H1 (cell line): Measurements from ENCODE around the gene MASP1. TPM values are rescaled to one million over a fixed set of nuclear protein-coding genes. Genes with fewer than 3 reads are reported as not detected.
A peak's percentile ranks its signal among the peaks of the same experiment; 100 is the strongest.

Experiments
- CTCF ChIA-PET: fragments of 300-600 bp; sonication (Branson Sonifier 250); formaldehyde crosslinking; loops from one replicate; lab custom pipeline; 2021; ENCODE audit not compliant: partially characterized antibody; lab: Charles Lee
- POLR2A ChIA-PET: fragments of 300-600 bp; sonication (Branson Sonifier 250); formaldehyde crosslinking; loops from one replicate; lab custom pipeline; 2021; ENCODE audit warnings: inconsistent platforms; ENCODE audit not compliant: partially characterized antibody; lab: Charles Lee
- DNase-seq, 2 experiments: peaks; one replicate each; pipeline versions ENCODE4 v3.0.0 to v3.0.0-alpha.2; 2010 to 2022; ENCODE audit warnings: low spot score in 2 of 2, low read depth in 1 of 2, mixed read lengths in 1 of 2
- FAIRE-seq: peaks from 2 replicates; lab custom pipeline; 2011; peaks lifted over from hg19 to GRCh38; lab: Jason Lieb, UNC
- H2AFZ ChIP-seq: 2 replicates; pipeline ENCODE4 v1.8.1; 2012; ENCODE audit warnings: low read length, inconsistent platforms
- H2AK5ac ChIP-seq: 2 replicates; pipeline ENCODE4 v1.6.1; 2013; ENCODE audit warnings: low read depth, low read length
- H2BK120ac ChIP-seq: replicated peaks from 2 replicates; pipeline ENCODE3; 2013; ENCODE audit warnings: low read depth, low read length, inconsistent platforms
- H2BK12ac ChIP-seq: 2 replicates; pipeline ENCODE4 v1.6.1; 2013; ENCODE audit warnings: low read depth, low read length
- H2BK15ac ChIP-seq: 2 replicates; pipeline ENCODE4 v1.6.1; 2013; ENCODE audit warnings: low read length
- H2BK20ac ChIP-seq: 2 replicates; pipeline ENCODE4 v1.6.1; 2013; ENCODE audit warnings: low read length
- H2BK5ac ChIP-seq: 2 replicates; pipeline ENCODE4 v1.6.1; 2013; ENCODE audit warnings: low read depth, low read length
- H3K14ac ChIP-seq: 2 replicates; pipeline ENCODE4 v1.6.1; 2013; ENCODE audit warnings: inconsistent platforms; ENCODE audit not compliant: insufficient read length
- H3K18ac ChIP-seq: 2 replicates; pipeline ENCODE4 v1.6.1; 2013; ENCODE audit warnings: low read length; ENCODE audit errors: extremely low read depth
- H3K23ac ChIP-seq: 2 replicates; pipeline ENCODE4 v1.6.1; 2013; ENCODE audit warnings: inconsistent platforms; ENCODE audit not compliant: insufficient read length
- H3K23me2 ChIP-seq: 2 replicates; pipeline ENCODE4 v1.6.1; 2013; ENCODE audit warnings: low read depth, low read length
- H3K27ac ChIP-seq: 2 replicates; pipeline ENCODE4 v1.6.1; 2011; ENCODE audit warnings: low read depth, low read length, inconsistent platforms
- H3K27me3 ChIP-seq, 4 experiments: replicated peaks in 1 of 4; 1 replicate in 1 of 4; 2 replicates in 3 of 4; pipeline versions ENCODE4 v1.6.1 to v1.8.1; 2011 to 2013; ENCODE audit warnings: low read length in 3 of 4, mild to moderate bottlenecking in 3 of 4, inconsistent platforms in 2 of 4, mixed read lengths in 2 of 4, moderate library complexity in 1 of 4; ENCODE audit not compliant: control insufficient read depth in 3 of 4, insufficient read depth in 3 of 4; ENCODE audit errors: extremely low read depth in 1 of 4
- H3K36me3 ChIP-seq, 4 experiments: 2 replicates each; pipeline versions ENCODE4 v1.6.1 to v1.8.1; 2011 to 2013; ENCODE audit warnings: mild to moderate bottlenecking in 4 of 4, low read length in 3 of 4, moderate library complexity in 2 of 4, control low read depth in 1 of 4, inconsistent platforms in 1 of 4; ENCODE audit not compliant: insufficient read depth in 4 of 4, control insufficient read depth in 2 of 4
- H3K4ac ChIP-seq: replicated peaks from 2 replicates; pipeline ENCODE3; 2013; ENCODE audit warnings: low read length, low read depth, mixed read lengths, inconsistent platforms; ENCODE audit not compliant: insufficient read length
- H3K4me1 ChIP-seq, 4 experiments: replicated peaks in 1 of 4; 1 replicate in 1 of 4; 2 replicates in 3 of 4; pipeline versions ENCODE4 v1.6.1 to v1.8.1; 2011 to 2013; ENCODE audit warnings: low read length in 3 of 4, inconsistent platforms in 2 of 4, mixed read lengths in 1 of 4; ENCODE audit not compliant: insufficient read depth in 4 of 4, control insufficient read depth in 3 of 4
- H3K4me2 ChIP-seq, 2 experiments: 2 replicates each; pipeline versions ENCODE4 v1.6.1 to v1.8.1; 2011 to 2013; ENCODE audit warnings: low read depth in 2 of 2, low read length in 2 of 2, control low read depth in 1 of 2, inconsistent platforms in 1 of 2, mild to moderate bottlenecking in 1 of 2; ENCODE audit not compliant: insufficient read depth in 1 of 2
- H3K4me3 ChIP-seq, 4 experiments: fragments of 200-600, 300-600 bp in 1 of 4; sonication (generic), shearing (Covaris generic), sonication (Bioruptor Twin) in 1 of 4; 2 replicates each; pipeline versions ENCODE4 v1.5.1 to v1.8.1; 2011 to 2016; ENCODE audit warnings: low read length in 4 of 4, low read depth in 3 of 4, control low read depth in 2 of 4, inconsistent platforms in 2 of 4, mild to moderate bottlenecking in 2 of 4, mixed read lengths in 1 of 4, moderate library complexity in 1 of 4; ENCODE audit not compliant: insufficient read depth in 2 of 4; ENCODE audit errors: extremely low read depth in 1 of 4
- H3K56ac ChIP-seq: replicated peaks from 2 replicates; pipeline ENCODE3; 2013; ENCODE audit warnings: low read depth, mild to moderate bottlenecking, mixed read lengths, low read length, inconsistent platforms; ENCODE audit not compliant: insufficient read length
- H3K79me1 ChIP-seq: 2 replicates; pipeline ENCODE4 v1.6.1; 2013; ENCODE audit warnings: low read depth, low read length, control low read depth
- H3K79me2 ChIP-seq, 2 experiments: 2 replicates each; pipeline versions ENCODE4 v1.6.1 to v1.8.1; 2012 to 2013; ENCODE audit warnings: low read length in 2 of 2, mild to moderate bottlenecking in 2 of 2, inconsistent platforms in 1 of 2; ENCODE audit not compliant: insufficient read depth in 2 of 2, control insufficient read depth in 1 of 2
- H3K9ac ChIP-seq, 4 experiments: replicated peaks in 1 of 4; 1 replicate in 1 of 4; 2 replicates in 3 of 4; pipeline versions ENCODE4 v1.6.1 to v1.8.1; 2011 to 2013; ENCODE audit warnings: low read depth in 3 of 4, low read length in 3 of 4, control low read depth in 2 of 4, mild to moderate bottlenecking in 2 of 4, moderate library complexity in 2 of 4, inconsistent platforms in 1 of 4; ENCODE audit errors: extremely low read depth in 1 of 4
- H3K9me3 ChIP-seq, 2 experiments: 2 replicates each; pipeline versions ENCODE4 v1.6.1 to v1.8.1; 2012 to 2013; ENCODE audit warnings: mild to moderate bottlenecking in 2 of 2, moderate library complexity in 2 of 2, control low read depth in 1 of 2, inconsistent platforms in 1 of 2, low read depth in 1 of 2, low read length in 1 of 2, mixed read lengths in 1 of 2; ENCODE audit not compliant: insufficient read depth in 2 of 2
- H4K20me1 ChIP-seq, 2 experiments: replicated peaks in 1 of 2; 2 replicates each; pipeline versions ENCODE3 to v1.8.1; 2011 to 2013; ENCODE audit warnings: inconsistent platforms in 2 of 2, low read length in 2 of 2, mild to moderate bottlenecking in 1 of 2; ENCODE audit not compliant: insufficient read depth in 2 of 2, control insufficient read depth in 1 of 2
- H4K5ac ChIP-seq: 2 replicates; pipeline ENCODE4 v1.6.1; 2013; ENCODE audit warnings: low read length, low read depth, mixed read lengths, inconsistent platforms; ENCODE audit not compliant: insufficient read length
- H4K8ac ChIP-seq: 2 replicates; pipeline ENCODE4 v1.8.0; 2013; ENCODE audit warnings: mild to moderate bottlenecking, moderate library complexity, low read length, inconsistent platforms; ENCODE audit not compliant: insufficient read depth; ENCODE audit errors: extremely low read depth
- H4K91ac ChIP-seq: replicated peaks from 2 replicates; pipeline ENCODE3; 2013; ENCODE audit warnings: low read length, mixed read lengths, inconsistent platforms; ENCODE audit not compliant: insufficient read length
- KDM5A ChIP-seq: fragments of 200-600 bp; IDR thresholded peaks from 2 replicates; pipeline ENCODE4 v1.7.1; 2012; ENCODE audit warnings: mild to moderate bottlenecking, low read length, inconsistent platforms, mixed read lengths
- MAFK ChIP-seq: IDR thresholded peaks from 2 replicates; pipeline ENCODE4 v1.6.1; 2012; ENCODE audit warnings: low read depth, mild to moderate bottlenecking, improper control_type of control experiment, low read length
- WGBS, 2 experiments: shearing (Covaris generic) in 1 of 2; methylation state at CpG; one replicate each; pipeline versions ENCODE4 v1.1.6 to v1.1.7; 2013 to 2015; ENCODE audit warnings: low lambda C conversion rate in 2 of 2, mixed read lengths in 2 of 2, inconsistent platforms in 1 of 2, low coverage in 1 of 2, missing lambda C conversion rate in 1 of 2; ENCODE audit not compliant: insufficient replicate concordance in 2 of 2, insufficient coverage in 1 of 2, insufficient read length in 1 of 2; ENCODE audit errors: extremely low coverage in 1 of 2, missing lambda C conversion rate in 1 of 2; 5-methylcytosine and 5-hydroxymethylcytosine counted together
- polyA plus RNA-seq, 7 experiments: library from polyadenylated mRNA; depleted of rRNA in 3 of 7; stranded (reverse) in 5 of 7; unstranded in 2 of 7; fragments of >200 nt in 5 of 7; fragments of 200-250 nt in 2 of 7; gene quantifications; 1 replicate in 5 of 7; 2 replicates in 1 of 7; 4 replicates in 1 of 7; pipeline versions ENCODE4 v1.2.1 to v1.2.3, GENCODE V29; 2011 to 2013; ENCODE audit warnings: missing spikeins in 2 of 7, mixed read lengths in 2 of 7
- total RNA-seq: library from RNA; stranded (reverse); fragmentation: NEBNext Ultra II Directional; extraction: Animal tissue kit (Norgen Biotek cat#: 25700); gene quantifications from 2 replicates; pipeline ENCODE4 v1.2.1, GENCODE V29; 2021

The MASP1 gene
- total and polyA plus RNA-seq, 2 of the 8 experiments (the other 6 are each of a cell fraction or from before 2014, with no cell fraction given) = 2.7 to 3.5 TPM

- Histone ChIP-seq H2AK5ac (no peak overlapping the region), H3K4me2 (no peak overlapping the region), H3K9ac (no peak overlapping the region), H3K23me2 (no peaks in the 10 kb centered on the region), H4K8ac (no peak overlapping the region), H2BK120ac (no peak overlapping the region), H2BK15ac (no peak overlapping the region), H2AFZ (no peak overlapping the region), H2BK5ac (no peak overlapping the region), H4K20me1 (no peaks in the 10 kb centered on the region), H3K79me1 (no peaks in the 10 kb centered on the region), H3K36me3 (no peaks in the 10 kb centered on the region), H3K27me3 (no peaks in the 10 kb centered on the region), H3K9me3 (no peaks in the 10 kb centered on the region), H3K23ac (no peak overlapping the region), H2BK12ac (no peak overlapping the region), H3K4me3 (no peak overlapping the region), H3K4ac (no peak overlapping the region), H4K5ac (no peak overlapping the region), H3K79me2 (no peaks in the 10 kb centered on the region), H3K14ac (no peak overlapping the region), H3K18ac (no peak overlapping the region), H3K27ac (no peak overlapping the region), H4K91ac (no peak overlapping the region), H3K56ac (no peak overlapping the region), H2BK20ac (no peak overlapping the region), H3K4me1 (no peaks in the 10 kb centered on the region)
- no peak for DNase-seq
- ChIA-PET CTCF (interaction anchor here (0.8 to 7.1 kb wide), 4 partner anchors 13 to 418 kb away, joined by 3 to 63 read pairs (median 32); no protein-coding TSS in a partner anchor), POLR2A (no interaction called here)
- 91% methylated on average over 3 of the region's 3 CpGs; no CpG with 5 or more reads in 1 of the 2 experiments for WGBS, 2 experiments
- TF ChIP-seq MAFK (0 out of 2 replicates have a peak, but pooled peaks have one; percentile 8), KDM5A (no peak)
- FAIRE-seq = no peak
Measured at GRCh38 chr3:187261541-187261969, 30.0 kb downstream of the MASP1 start.
